Mammary epithelial cell (primary cell): ENCODE measurements around the gene TIMM17A.

Source experiments
- CTCF ChIP-seq, 2 donors: IDR thresholded peaks in 1 of 2; conservative IDR thresholded peaks in 1 of 2; 2 replicates each; pipeline ENCODE4 v1.5.1; 2011 to 2012; ENCODE audit warnings: inconsistent platforms in 2 of 2, low read length in 2 of 2, mild to moderate bottlenecking in 2 of 2, control low read depth in 1 of 2, low read depth in 1 of 2; ENCODE audit not compliant: insufficient read depth in 1 of 2; ENCODE audit errors: extremely low read depth in 1 of 2
- EZH2 ChIP-seq: IDR thresholded peaks from 2 replicates; pipeline ENCODE4 v1.6.1; 2012; ENCODE audit warnings: low read length, inconsistent platforms, borderline replicate concordance

GRCh38 chr1:202017749-202018467, 62.6 kb downstream of the TIMM17A start:
- TF ChIP-seq CTCF (conservative IDR thresholded peaks at IDR 0.05 in 1 of 2, IDR thresholded peaks at IDR 0.05 in 1 of 2; ENCODE audit: extremely low read depth in 1 of 2, insufficient read depth in 1 of 2, low read depth in 1 of 2, low read length in 2 of 2) (no peak), EZH2 (no peak)
